DND-41 (cell line): Measurements from ENCODE around the gene ITSN2.

Experiments
- EZH2 ChIP-seq: IDR thresholded peaks from 3 replicates; pipeline ENCODE4 v1.6.1; 2012; ENCODE audit warnings: borderline replicate concordance, low read depth, mild to moderate bottlenecking, moderate library complexity, low read length, inconsistent platforms; ENCODE audit not compliant: severe bottlenecking
- TF ChIP-seq, protein P1 (sequence below): IDR thresholded peaks from 2 replicates; pipeline ENCODE4 v1.5.1; 2012; ENCODE audit warnings: borderline replicate concordance, low read length, moderate library complexity, mild to moderate bottlenecking; ENCODE audit not compliant: poor library complexity, severe bottlenecking; ENCODE audit errors: extremely low read depth

DNA sequence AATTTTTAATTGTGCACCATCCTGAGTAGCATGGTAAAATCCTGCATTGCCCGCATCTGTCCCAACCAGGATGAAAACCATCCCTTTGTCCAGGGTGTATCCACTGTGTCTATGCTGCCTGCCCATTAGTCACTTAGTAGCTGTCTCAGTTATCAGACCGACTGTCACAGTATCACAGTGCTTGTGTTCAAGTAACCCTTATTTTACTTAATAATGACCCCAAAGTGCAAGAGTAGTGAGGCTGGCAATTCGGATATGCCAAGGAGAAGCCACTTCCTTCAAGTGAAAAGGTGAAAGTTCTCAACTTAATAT lies 8.8 kb downstream of the ITSN2 start:
- TF ChIP-seq, protein P1, sequence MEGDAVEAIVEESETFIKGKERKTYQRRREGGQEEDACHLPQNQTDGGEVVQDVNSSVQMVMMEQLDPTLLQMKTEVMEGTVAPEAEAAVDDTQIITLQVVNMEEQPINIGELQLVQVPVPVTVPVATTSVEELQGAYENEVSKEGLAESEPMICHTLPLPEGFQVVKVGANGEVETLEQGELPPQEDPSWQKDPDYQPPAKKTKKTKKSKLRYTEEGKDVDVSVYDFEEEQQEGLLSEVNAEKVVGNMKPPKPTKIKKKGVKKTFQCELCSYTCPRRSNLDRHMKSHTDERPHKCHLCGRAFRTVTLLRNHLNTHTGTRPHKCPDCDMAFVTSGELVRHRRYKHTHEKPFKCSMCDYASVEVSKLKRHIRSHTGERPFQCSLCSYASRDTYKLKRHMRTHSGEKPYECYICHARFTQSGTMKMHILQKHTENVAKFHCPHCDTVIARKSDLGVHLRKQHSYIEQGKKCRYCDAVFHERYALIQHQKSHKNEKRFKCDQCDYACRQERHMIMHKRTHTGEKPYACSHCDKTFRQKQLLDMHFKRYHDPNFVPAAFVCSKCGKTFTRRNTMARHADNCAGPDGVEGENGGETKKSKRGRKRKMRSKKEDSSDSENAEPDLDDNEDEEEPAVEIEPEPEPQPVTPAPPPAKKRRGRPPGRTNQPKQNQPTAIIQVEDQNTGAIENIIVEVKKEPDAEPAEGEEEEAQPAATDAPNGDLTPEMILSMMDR, result no peak
- TF ChIP-seq EZH2, result no peak
